H9 (cell line): ENCODE measurements around the gene ADAMTSL4. TPM values are rescaled to one million over a fixed set of nuclear protein-coding genes. Genes with fewer than 3 reads are reported as not detected.

Experiments used
- DNase-seq: peaks from one replicate; pipeline ENCODE4 v3.0.0-alpha.2; 2017
- H2AFZ ChIP-seq: one replicate; pipeline ENCODE4 v1.6.1; 2013; ENCODE audit warnings: mild to moderate bottlenecking, low read length, control low read depth, moderate library complexity
- H2AK5ac ChIP-seq: 2 replicates; pipeline ENCODE4 v1.6.1; 2013; ENCODE audit warnings: low read length, control low read depth, mixed read lengths; ENCODE audit not compliant: insufficient read length
- H2BK120ac ChIP-seq: one replicate; pipeline ENCODE4 v1.6.1; 2013; ENCODE audit warnings: low read depth, mild to moderate bottlenecking, low read length, control low read depth, inconsistent platforms; ENCODE audit not compliant: poor library complexity, severe bottlenecking
- H2BK12ac ChIP-seq: 2 replicates; pipeline ENCODE4 v1.6.1; 2013; ENCODE audit warnings: low read length, control low read depth, mixed read lengths, low read depth; ENCODE audit not compliant: insufficient read length
- H2BK15ac ChIP-seq: 2 replicates; pipeline ENCODE4 v1.6.1; 2013; ENCODE audit warnings: low read depth, low read length, control low read depth
- H2BK20ac ChIP-seq: one replicate; pipeline ENCODE4 v1.6.1; 2013; ENCODE audit warnings: low read depth, mild to moderate bottlenecking, low read length, control low read depth, inconsistent platforms; ENCODE audit not compliant: poor library complexity, severe bottlenecking
- H2BK5ac ChIP-seq: 2 replicates; pipeline ENCODE4 v1.6.1; 2013; ENCODE audit warnings: low read length, control low read depth, mixed read lengths; ENCODE audit not compliant: insufficient read length
- H3K14ac ChIP-seq: 2 replicates; pipeline ENCODE4 v1.6.1; 2013; ENCODE audit warnings: low read length, control low read depth; ENCODE audit not compliant: insufficient read depth
- H3K18ac ChIP-seq: 2 replicates; pipeline ENCODE4 v1.6.1; 2013; ENCODE audit warnings: low read depth, mild to moderate bottlenecking, mixed read lengths, low read length, control low read depth; ENCODE audit not compliant: insufficient read length
- H3K23ac ChIP-seq: 2 replicates; pipeline ENCODE4 v1.6.1; 2013; ENCODE audit warnings: low read length, control low read depth, mixed read lengths, low read depth; ENCODE audit not compliant: insufficient read length
- H3K23me2 ChIP-seq: 2 replicates; pipeline ENCODE4 v1.6.1; 2013; ENCODE audit warnings: low read depth, mild to moderate bottlenecking, mixed read lengths, low read length, control low read depth; ENCODE audit not compliant: insufficient read length, poor library complexity, severe bottlenecking
- H3K27ac ChIP-seq: 2 replicates; pipeline ENCODE4 v1.5.1; 2013; ENCODE audit warnings: low read length, control low read depth, mixed read lengths, low read depth; ENCODE audit not compliant: insufficient read length
- H3K27me3 ChIP-seq: 2 replicates; pipeline ENCODE4 v1.6.1; 2013; ENCODE audit warnings: low read length, control low read depth, inconsistent platforms; ENCODE audit not compliant: insufficient read depth
- H3K4ac ChIP-seq: 2 replicates; pipeline ENCODE4 v1.6.1; 2013; ENCODE audit warnings: low read depth, mild to moderate bottlenecking, control low read depth, inconsistent platforms, low read length, moderate library complexity
- H3K4me1 ChIP-seq: 2 replicates; pipeline ENCODE4 v1.6.1; 2013; ENCODE audit warnings: low read length, control low read depth, inconsistent platforms; ENCODE audit not compliant: insufficient read depth
- H3K4me2 ChIP-seq: 2 replicates; pipeline ENCODE4 v1.6.1; 2013; ENCODE audit warnings: low read length, control low read depth, mixed read lengths; ENCODE audit not compliant: insufficient read length, insufficient read depth
- H3K56ac ChIP-seq: 2 replicates; pipeline ENCODE4 v1.6.1; 2013; ENCODE audit warnings: low read depth, mild to moderate bottlenecking, mixed read lengths, low read length, control low read depth; ENCODE audit not compliant: insufficient read length
- H3K79me1 ChIP-seq: 2 replicates; pipeline ENCODE4 v1.6.1; 2013; ENCODE audit warnings: low read depth, mild to moderate bottlenecking, moderate library complexity, low read length, control low read depth, inconsistent platforms; ENCODE audit not compliant: insufficient read depth, poor library complexity, severe bottlenecking
- H3K79me2 ChIP-seq: 2 replicates; pipeline ENCODE4 v1.6.1; 2013; ENCODE audit warnings: low read length, control low read depth, inconsistent platforms; ENCODE audit not compliant: insufficient read depth
- H3K9ac ChIP-seq: 2 replicates; pipeline ENCODE4 v1.6.1; 2013; ENCODE audit warnings: low read length, control low read depth, mixed read lengths; ENCODE audit not compliant: insufficient read length; ENCODE audit errors: extremely low read depth
- H3K9me3 ChIP-seq: one replicate; pipeline ENCODE4 v1.6.1; 2013; ENCODE audit warnings: low read depth, low read length, inconsistent platforms; ENCODE audit not compliant: control insufficient read depth
- H3T11ph ChIP-seq: one replicate; pipeline ENCODE4 v1.6.1; 2013; ENCODE audit warnings: mild to moderate bottlenecking, low read length, control low read depth, inconsistent platforms
- H4K20me1 ChIP-seq: one replicate; pipeline ENCODE4 v1.6.1; 2013; ENCODE audit not compliant: control insufficient read depth, insufficient read length, insufficient read depth
- H4K5ac ChIP-seq: 2 replicates; pipeline ENCODE4 v1.6.1; 2013; ENCODE audit warnings: low read depth, mild to moderate bottlenecking, mixed read lengths, low read length, control low read depth; ENCODE audit not compliant: insufficient read length
- H4K8ac ChIP-seq: replicated peaks from 2 replicates; pipeline ENCODE4 v1.6.1; 2013; ENCODE audit warnings: low read length, control low read depth, mixed read lengths, low read depth; ENCODE audit not compliant: insufficient read length
- H4K91ac ChIP-seq: 2 replicates; pipeline ENCODE4 v1.6.1; 2013; ENCODE audit warnings: low read depth, mild to moderate bottlenecking, moderate library complexity, mixed read lengths, low read length, control low read depth; ENCODE audit not compliant: insufficient read length
- H3K27ac Mint-ChIP-seq, 3 experiments: 2 replicates in 2 of 3; 3 replicates in 1 of 3; pipeline ENCODE4 v1.8.0; 2020 to 2021; ENCODE audit warnings: mixed read lengths in 3 of 3, mild to moderate bottlenecking in 1 of 3, moderate library complexity in 1 of 3
- H3K27me3 Mint-ChIP-seq: 2 replicates; pipeline ENCODE4 v1.8.0; 2021; ENCODE audit warnings: low read depth, mild to moderate bottlenecking, moderate library complexity, mixed read lengths
- H3K36me3 Mint-ChIP-seq, 3 experiments: 2 replicates in 2 of 3; 3 replicates in 1 of 3; pipeline ENCODE4 v1.8.0; 2020 to 2021; ENCODE audit warnings: low read depth in 3 of 3, mixed read lengths in 3 of 3; ENCODE audit not compliant: insufficient read depth in 1 of 3
- H3K4me1 Mint-ChIP-seq, 2 experiments: 2 replicates each; pipeline ENCODE4 v1.8.0; 2020; ENCODE audit warnings: mixed read lengths in 2 of 2
- H3K4me3 Mint-ChIP-seq, 2 experiments: 2 replicates in 1 of 2; 3 replicates in 1 of 2; pipeline ENCODE4 v1.8.0; 2020 to 2021; ENCODE audit warnings: mild to moderate bottlenecking in 2 of 2, mixed read lengths in 2 of 2, moderate library complexity in 1 of 2
- H3K9me3 Mint-ChIP-seq, 2 experiments: 2 replicates in 1 of 2; 3 replicates in 1 of 2; pipeline ENCODE4 v1.8.0; 2020; ENCODE audit warnings: mild to moderate bottlenecking in 2 of 2, mixed read lengths in 2 of 2, moderate library complexity in 1 of 2
- CTCF ChIP-seq: fragments of 200-600 bp; sonication (generic); conservative IDR thresholded peaks from 3 replicates; pipeline ENCODE4 v1.8.0; 2021; ENCODE audit warnings: antibody characterized with exemption, mild to moderate bottlenecking
- WGBS: extraction: QIAGEN DNeasy Blood & Tissue Kit; methylation state at CpG from one replicate; pipeline ENCODE4 v1.1.7; 2013; ENCODE audit warnings: missing lambda C conversion rate, low lambda C conversion rate, mixed read lengths; ENCODE audit not compliant: insufficient read length; ENCODE audit errors: extremely low coverage; 5-methylcytosine and 5-hydroxymethylcytosine counted together
- total RNA-seq: library from RNA; stranded (reverse); gene quantifications from 2 replicates; pipeline ENCODE4 v1.2.1, GENCODE V29; 2021

Gene ADAMTSL4
- total RNA-seq, 1 experiment from 2014 or later, result 6.1 TPM

GRCh38 chr1:150606463-150607142 lies 57.4 kb downstream of the ADAMTSL4 start:
- Histone ChIP-seq H3K79me1 (no peaks in the 10 kb centered on the region), H3K23ac (no peak overlapping the region), H3K4me2 (no peak overlapping the region), H3K27me3 (no peaks in the 10 kb centered on the region), H3K18ac (no peak overlapping the region), H3K4me1 (peaks cover 5% of the 10 kb centered on the region; the same call in 1 of the 2 replicates), H3K79me2 (no peaks in the 10 kb centered on the region), H3T11ph (no peak overlapping the region), H2BK12ac (no peak overlapping the region), H2BK20ac (no peak overlapping the region), H4K91ac (no peak overlapping the region), H2BK5ac (no peak overlapping the region), H3K23me2 (no peaks in the 10 kb centered on the region), H3K9me3 (no peaks in the 10 kb centered on the region), H3K14ac (no peak overlapping the region), H2AFZ (no peak overlapping the region), H4K5ac (no peak overlapping the region), H3K4ac (no peak overlapping the region), H2BK15ac (no peak overlapping the region), H4K20me1 (no peaks in the 10 kb centered on the region), H3K56ac (no peak overlapping the region), H4K8ac (no peak overlapping the region), H2AK5ac (no peak overlapping the region), H3K9ac (no peak overlapping the region), H2BK120ac (no peak overlapping the region), H3K27ac (no peak overlapping the region)
- Mint-ChIP-seq H3K4me3 (no peak overlapping the region), H3K4me1 (peaks cover 25 to 28% of the 10 kb centered on the region in 2 experiments), H3K27me3 (no peaks in the 10 kb centered on the region), H3K27ac (peak overlapping the region in 2 of 3 experiments; percentile 50 to 51; a peak in 3 of 7 replicates), H3K9me3 (no peaks in the 10 kb centered on the region), H3K36me3 (peaks cover 2 to 13% (median 11%) of the 10 kb centered on the region in 3 experiments; a peak in 5 of 7 replicates)
- no peak for DNase-seq
- no peak for TF ChIP-seq CTCF
- WGBS, result no CpG with 5 or more reads among the region's 7 CpGs
